Stimulated activated CD4-positive, alpha-beta T cell treated with anti-CD3 and anti-CD28 coated beads, Interleukin-2, amount 100 ng/mL, for 48 hours (primary cell): Measurements from ENCODE around the gene NUP214.
"Not testable (repeated sequence)": the region's sequence is repeated elsewhere in the genome, so short reads cannot be mapped to it uniquely, and the experiment has no call there.

Experiments
- DNase-seq, 2 donors: peaks; one replicate each; pipeline ENCODE4 v3.0.0-alpha.2; 2020

The NUP214 gene

GRCh38 chr9:131198041-131198715 lies 72.8 kb downstream of the NUP214 start:
- no peak for DNase-seq

DNA sequence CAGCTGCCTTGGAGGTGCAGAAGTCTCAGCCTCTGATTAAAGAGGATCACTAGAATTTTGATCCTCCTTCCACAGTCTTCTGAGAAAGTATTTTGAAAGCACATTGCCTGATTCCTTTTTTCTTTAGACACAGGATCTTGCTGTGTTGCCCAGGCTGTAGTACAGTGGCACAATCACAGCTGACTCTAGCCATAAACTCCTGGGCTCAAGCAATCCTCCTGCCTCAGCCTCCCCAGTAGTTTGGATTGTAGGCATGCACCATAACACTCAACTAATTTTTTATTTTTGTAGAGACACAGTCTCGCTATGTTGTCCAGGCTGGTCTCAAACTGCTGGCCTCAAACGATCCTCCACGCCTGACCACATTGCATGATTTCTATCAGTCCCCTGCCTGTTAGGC lies 76.5 kb downstream of the NUP214 start:
- no peak for DNase-seq

DNA sequence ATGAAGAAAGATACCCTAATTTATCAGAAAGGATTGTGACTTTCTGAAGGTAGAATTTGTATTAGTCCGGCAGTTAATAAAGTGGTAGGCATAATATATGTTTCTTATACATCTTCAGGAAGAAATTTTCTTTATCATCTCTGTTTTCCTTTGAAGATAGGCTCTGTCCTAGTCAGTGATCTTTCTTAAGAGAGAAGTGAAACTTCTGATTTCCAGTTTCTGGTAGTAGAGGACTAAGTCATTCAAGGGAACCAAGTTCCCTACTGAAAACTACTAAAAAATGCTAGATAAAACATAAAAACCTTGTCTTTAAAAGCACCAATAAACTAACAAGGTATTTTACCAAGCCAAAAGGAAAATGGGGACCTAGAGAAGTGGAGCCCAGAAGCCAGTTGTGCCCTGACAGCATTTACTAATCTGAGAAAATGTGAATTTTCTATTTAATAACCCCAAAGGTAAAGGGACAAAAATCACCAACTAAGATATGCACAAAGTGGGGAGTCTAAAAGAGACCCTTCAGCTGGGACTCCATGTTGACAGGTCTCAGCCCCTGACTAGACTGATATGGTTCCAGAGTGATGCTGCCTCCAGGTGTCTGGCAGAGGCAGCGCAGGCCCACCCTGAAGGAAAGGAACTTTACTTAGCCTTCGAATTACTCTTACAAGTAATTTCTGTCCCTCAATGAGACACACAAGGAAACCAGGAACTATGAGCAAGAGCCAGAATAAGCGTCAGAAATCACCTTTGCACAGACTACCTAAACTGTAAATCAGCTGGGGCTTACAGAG lies 78.2 kb downstream of the NUP214 start:
- no peak for DNase-seq

DNA sequence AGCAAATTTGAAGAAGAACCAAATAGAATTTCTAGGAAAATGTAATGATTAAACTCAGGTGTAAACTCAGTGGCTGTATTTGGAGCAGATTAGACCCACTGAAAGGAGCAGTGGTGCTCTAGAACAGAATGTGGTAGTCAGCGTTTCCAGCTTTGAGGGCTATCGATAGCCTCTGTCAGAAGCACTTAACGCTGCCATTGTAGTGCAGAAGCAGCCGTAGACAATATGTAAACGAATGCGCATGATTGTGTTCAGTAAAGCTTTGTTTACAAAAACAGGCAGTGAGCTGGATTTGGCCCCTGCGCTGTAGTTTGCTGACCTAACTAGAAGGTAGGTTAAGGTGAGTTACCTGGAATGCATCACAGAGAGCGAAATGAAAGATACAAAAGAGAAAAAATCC lies 78.9 kb downstream of the NUP214 start:
- DNase-seq = no peak

GRCh38 chr9:131206495-131206894 lies 81.1 kb downstream of the NUP214 start:
- DNase-seq = no peak

GRCh38 chr9:131211920-131212319 lies 86.5 kb downstream of the NUP214 start:
- DNase-seq = not testable (repeated sequence)

GRCh38 chr9:131214286-131214856 lies 89.0 kb downstream of the NUP214 start:
- DNase-seq = no peak

- DNase-seq = no peak
These were observed 89.5 kb downstream of the NUP214 start for GRCh38 chr9:131214876-131215275.

GRCh38 chr9:131216806-131217205 lies 91.4 kb downstream of the NUP214 start:
- DNase-seq = no peak

GRCh38 chr9:131217331-131218031 lies 92.1 kb downstream of the NUP214 start:
- no peak for DNase-seq

DNA sequence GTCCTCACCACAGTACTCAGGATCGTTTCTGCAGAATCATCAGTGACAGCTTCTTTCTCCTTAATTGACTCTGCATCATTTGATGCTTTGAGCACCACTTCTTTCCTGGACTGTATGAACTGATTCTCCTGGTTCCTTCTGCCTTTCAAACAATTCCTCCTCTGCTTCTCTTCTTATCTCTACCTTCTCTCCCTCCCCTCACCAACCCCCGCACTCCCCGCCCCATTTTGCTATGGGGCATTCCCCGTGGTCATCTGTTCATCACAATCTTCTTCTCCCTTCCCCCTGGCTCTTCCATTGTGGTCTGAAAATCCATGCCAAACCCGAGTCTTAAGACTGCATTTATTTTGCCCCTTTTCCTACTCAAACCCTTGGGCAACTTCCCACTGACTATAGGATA lies 93.0 kb downstream of the NUP214 start:
- no peak for DNase-seq

- no peak for DNase-seq
These were observed 95.1 kb downstream of the NUP214 start for GRCh38 chr9:131220485-131220884.

- DNase-seq = no peak
These were observed 97.1 kb downstream of the NUP214 start for GRCh38 chr9:131222460-131222859.

GRCh38 chr9:131226226-131226625 lies 100.8 kb downstream of the NUP214 start:
- DNase-seq = no peak

- no peak for DNase-seq
These were observed 101.9 kb downstream of the NUP214 start for GRCh38 chr9:131227112-131227958.

DNA sequence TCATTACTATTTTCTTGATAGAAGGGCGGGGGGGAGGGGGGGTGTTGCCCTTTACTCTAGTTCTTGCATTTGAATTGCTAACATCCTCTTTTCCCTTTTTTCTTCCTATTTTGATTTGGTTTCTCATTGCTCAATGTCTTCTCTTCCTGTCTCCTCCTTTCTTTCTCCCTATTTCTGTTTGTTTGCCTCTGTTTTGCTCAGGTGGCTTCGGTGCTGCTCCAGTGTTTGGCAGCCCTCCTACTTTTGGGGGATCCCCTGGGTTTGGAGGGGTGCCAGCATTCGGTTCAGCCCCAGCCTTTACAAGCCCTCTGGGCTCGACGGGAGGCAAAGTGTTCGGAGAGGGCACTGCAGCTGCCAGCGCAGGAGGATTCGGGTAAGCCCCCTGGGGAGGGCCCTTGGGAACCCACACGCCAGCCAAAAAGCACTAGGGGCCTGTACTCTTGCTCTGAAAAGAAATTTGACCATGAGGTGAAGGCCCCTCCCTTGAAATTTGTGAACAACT lies 102.6 kb downstream of the NUP214 start:
- DNase-seq = no peak

- no peak for DNase-seq
These were observed 103.6 kb downstream of the NUP214 start for GRCh38 chr9:131228988-131229387.

DNA sequence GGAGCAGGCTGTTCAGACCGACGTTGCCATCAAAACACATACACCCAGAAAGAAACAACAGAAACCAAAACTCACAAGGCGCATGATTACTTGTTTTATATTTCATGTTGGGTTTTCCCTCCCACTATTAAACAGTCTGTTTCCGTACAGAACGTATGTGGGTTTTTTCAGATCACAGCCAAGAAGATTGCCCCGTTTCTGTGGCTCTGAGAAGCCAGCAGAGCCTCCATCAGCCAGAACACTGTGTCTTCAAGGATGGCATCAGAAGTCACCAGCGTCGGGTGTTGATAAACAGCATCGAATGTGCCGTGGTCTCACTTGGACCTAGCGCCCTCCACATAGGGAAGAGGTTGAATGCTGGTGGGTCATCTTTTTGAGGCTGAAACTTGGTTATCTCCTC lies 108.2 kb downstream of the NUP214 start:
- DNase-seq = no peak

DNA sequence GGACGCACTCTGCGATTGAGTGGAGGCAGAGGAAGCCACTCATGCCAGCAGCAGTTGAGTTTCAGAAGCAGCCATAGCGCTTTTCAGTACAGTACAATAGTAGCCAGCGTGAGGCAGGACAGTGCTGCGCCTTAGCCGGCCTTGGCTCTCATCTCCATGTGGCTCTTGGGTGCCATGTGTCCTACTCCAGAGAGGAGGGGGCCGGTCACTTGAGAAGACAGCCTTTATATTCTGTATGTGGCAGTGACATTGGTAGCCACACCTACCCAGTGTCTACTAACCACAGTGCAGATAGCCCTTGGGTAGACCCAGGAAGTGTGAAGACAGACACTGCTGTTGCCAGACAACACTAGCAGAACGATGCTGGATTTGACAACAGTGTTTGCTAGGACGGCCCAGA lies 108.6 kb downstream of the NUP214 start:
- DNase-seq = no peak

GRCh38 chr9:131234799-131235479 lies 109.6 kb downstream of the NUP214 start:
- no peak for DNase-seq

GRCh38 chr9:131235480-131235851 lies 110.1 kb downstream of the NUP214 start:
- no peak for DNase-seq

DNA sequence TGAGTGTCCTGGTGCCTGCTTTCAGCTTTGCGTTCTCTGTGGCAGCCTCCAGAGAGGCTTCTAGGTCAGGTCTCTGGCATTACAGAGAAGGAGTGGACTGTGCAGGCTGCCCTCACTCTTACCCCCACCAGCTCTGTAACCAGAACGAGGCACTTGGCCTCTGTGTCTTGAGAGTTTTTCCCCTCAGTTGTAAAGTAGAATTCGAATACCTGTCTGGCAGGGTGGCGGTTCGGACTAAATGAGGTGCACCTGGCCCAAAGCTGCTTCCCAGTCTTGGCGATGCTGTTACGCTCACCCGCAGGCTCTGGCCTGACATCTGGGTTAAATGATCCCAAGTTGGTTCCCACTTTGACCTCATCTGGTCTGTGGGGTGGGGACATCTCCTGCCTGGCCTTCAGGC lies 110.8 kb downstream of the NUP214 start:
- no peak for DNase-seq
